WI38 (cell line): ENCODE results near the gene TTC39C.
"Not testable (repeated sequence)": the region's sequence is repeated elsewhere in the genome, so short reads cannot be mapped to it uniquely, and the experiment has no call there.

ENCODE experiments used
- H3K4me3 ChIP-seq: 2 replicates; pipeline ENCODE4 v1.5.1; 2011; ENCODE audit warnings: low read depth, mild to moderate bottlenecking, control low read depth, low read length
- CTCF ChIP-seq: IDR thresholded peaks from 2 replicates; pipeline ENCODE4 v1.5.1; 2012; ENCODE audit warnings: low read depth, mild to moderate bottlenecking, control low read depth, low read length

TTC39C gene

DNA sequence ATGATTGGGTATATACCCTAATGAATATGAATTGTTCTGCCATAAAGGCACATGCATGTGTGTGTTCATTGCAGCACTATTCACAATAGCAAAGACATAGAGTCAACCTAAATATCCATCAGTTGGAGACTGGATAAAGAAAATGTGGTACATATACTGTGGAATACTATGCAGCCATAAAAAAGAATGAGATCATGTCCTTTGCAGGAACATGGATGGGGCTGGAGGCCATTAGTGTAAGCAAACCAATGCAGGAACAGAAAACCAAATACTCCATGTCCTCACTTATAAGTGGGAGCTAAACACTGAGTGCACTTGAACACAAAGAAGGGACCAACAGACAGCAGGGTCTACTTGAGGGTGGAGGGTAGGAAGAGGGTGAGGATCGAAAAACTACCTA, 43.2 kb downstream of the TTC39C start:
- no peak for TF ChIP-seq CTCF

GRCh38 chr18:24059385-24059784, 44.8 kb downstream of the TTC39C start:
- H3K4me3 ChIP-seq: not testable (repeated sequence)

More for the DNA sequence above, 43.2 kb downstream of the TTC39C start:
- H3K4me3 ChIP-seq: no peak overlapping the region

- TF ChIP-seq CTCF: no peak
- no peak overlapping the region for H3K4me3 ChIP-seq
Observed at GRCh38 chr18:24060644-24061043, 46.1 kb downstream of the TTC39C start.

DNA sequence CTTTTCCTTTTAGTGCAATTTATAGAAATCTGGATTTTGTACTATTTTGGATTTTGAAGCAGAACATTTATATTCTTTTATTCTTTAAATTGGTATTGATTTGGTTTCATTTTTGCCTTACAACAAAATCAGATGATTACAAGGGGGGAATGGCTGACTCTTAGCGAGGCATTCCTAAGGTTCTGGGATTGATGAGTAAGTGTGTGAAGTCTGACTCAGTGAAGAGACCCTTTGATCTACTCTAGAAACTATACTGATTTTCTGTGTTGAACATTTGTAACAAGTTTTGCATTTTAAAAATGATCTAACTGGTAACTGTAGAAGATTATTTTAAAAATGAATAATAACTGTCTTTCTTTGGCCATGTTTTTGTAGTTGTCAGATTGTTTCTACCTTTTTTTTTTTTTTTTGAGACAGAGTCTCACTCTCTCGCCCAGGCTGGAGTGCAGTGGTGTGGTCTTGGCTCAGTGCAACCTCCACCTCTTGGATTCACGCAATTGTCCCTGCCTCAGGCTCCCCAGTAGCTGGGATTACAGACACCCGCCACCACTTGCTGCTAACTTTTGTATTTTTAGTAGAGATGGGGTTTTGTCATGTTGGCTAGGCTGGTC, 48.7 kb downstream of the TTC39C start:
- TF ChIP-seq CTCF: no peak
- no peak overlapping the region for H3K4me3 ChIP-seq

DNA sequence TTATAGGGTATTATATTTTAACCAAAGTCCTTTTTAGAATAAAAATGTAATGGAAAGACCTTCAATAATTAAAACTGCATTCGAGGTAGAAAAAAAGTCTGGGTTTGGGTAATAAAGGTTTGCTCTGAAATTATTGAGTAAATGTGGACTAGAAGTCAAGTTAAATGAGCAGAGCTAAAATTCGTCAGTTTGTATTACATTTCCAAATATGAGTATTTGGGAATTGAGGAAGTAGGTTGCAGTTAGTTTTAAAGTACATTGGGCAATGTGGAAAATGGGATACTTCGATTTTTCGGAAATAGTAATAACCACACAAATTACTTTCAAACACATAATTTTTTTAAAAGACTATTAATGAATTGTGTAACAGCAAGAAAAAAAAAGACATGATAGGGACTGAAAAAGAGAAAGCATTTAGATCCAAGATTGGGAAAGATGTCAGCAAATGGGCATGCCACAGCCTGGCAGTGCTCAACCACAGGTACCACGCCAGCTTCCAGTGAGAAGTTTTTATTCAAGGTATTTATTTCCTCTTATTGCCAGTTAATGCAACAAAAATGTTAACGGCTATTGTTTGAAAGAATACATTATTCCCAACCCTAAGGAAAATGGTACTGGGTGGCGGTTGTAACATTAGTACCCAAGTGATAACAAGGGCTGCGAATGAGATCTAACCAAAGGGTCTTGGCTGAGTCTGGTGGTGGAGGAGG, 50.0 kb downstream of the TTC39C start:
- TF ChIP-seq CTCF: no peak
- H3K4me3 ChIP-seq: no peak overlapping the region

GRCh38 chr18:24065906-24066305, 51.4 kb downstream of the TTC39C start:
- no peak overlapping the region for H3K4me3 ChIP-seq
- TF ChIP-seq CTCF: no peak

GRCh38 chr18:24068945-24069693, 54.6 kb downstream of the TTC39C start:
- H3K4me3 ChIP-seq: no peak overlapping the region
- no peak for TF ChIP-seq CTCF
